GM12878 (cell line): ENCODE measurements around the gene MDFI.

Source experiments
- HCFC1 ChIP-seq: fragments of 150-350 bp; IDR thresholded peaks from 2 replicates; pipeline ENCODE4 v1.6.1; 2014; ENCODE audit warnings: low read length
- TF ChIP-seq, protein P1 (sequence below), 3 experiments: IDR thresholded peaks in 2 of 3; conservative IDR thresholded peaks in 1 of 3; 2 replicates each; pipeline ENCODE4 v1.5.1; 2011; ENCODE audit warnings: low read depth in 3 of 3, low read length in 3 of 3, mild to moderate bottlenecking in 3 of 3, control low read depth in 2 of 3, moderate library complexity in 2 of 3, inconsistent platforms in 1 of 3, mixed read lengths in 1 of 3; ENCODE audit not compliant: control insufficient read depth in 2 of 3, insufficient read depth in 1 of 3; ENCODE audit errors: extremely low read depth in 1 of 3

DNA sequence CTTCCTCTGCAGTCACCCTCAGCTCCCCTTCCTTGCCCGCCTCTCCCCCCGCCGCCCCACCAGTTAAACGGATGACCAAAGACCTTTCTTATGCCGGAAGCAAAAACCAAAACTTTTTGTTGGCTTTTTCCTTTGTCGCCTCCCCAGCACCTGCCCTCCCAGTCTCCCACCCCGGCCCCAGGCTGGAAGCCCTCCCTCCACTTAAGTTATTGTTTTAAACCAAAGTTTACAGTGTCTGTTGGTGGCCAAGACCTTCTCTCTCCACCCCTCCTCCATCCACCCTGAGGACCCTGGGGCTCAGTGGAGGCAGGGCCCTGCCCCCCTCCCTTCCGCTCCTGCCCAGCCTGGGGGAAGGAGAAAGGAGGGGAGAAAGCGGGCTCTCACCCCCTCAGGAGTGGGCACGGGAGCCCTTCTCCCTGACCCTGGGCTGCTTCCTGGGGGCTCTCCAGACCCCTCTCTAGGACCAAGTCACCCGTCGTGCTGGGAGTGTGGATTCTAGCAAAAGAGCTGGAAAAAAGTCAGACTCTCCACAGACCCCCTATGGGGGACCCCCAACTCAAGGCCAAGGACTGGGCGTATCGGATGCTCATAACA is 38.3 kb upstream of the MDFI start:
- TF ChIP-seq HCFC1 = no peak
- TF ChIP-seq, protein P1, sequence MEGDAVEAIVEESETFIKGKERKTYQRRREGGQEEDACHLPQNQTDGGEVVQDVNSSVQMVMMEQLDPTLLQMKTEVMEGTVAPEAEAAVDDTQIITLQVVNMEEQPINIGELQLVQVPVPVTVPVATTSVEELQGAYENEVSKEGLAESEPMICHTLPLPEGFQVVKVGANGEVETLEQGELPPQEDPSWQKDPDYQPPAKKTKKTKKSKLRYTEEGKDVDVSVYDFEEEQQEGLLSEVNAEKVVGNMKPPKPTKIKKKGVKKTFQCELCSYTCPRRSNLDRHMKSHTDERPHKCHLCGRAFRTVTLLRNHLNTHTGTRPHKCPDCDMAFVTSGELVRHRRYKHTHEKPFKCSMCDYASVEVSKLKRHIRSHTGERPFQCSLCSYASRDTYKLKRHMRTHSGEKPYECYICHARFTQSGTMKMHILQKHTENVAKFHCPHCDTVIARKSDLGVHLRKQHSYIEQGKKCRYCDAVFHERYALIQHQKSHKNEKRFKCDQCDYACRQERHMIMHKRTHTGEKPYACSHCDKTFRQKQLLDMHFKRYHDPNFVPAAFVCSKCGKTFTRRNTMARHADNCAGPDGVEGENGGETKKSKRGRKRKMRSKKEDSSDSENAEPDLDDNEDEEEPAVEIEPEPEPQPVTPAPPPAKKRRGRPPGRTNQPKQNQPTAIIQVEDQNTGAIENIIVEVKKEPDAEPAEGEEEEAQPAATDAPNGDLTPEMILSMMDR (IDR thresholded peaks at IDR 0.05 in 2 of 3, conservative IDR thresholded peaks at IDR 0.05 in 1 of 3; ENCODE audit: control insufficient read depth in 2 of 3, extremely low read depth in 1 of 3, insufficient read depth in 1 of 3, low read depth in 3 of 3, low read length in 3 of 3) = no peak
